ENCODE measurements around the gene RGS9.

GRCh38 chr17:65169691-65170090 is 32.5 kb downstream of the RGS9 start:
- TF ChIP-seq CTCF (IDR thresholded peaks at IDR 0.05; ENCODE audit: poor library complexity) (no peak), EZH2 (IDR thresholded peaks at IDR 0.05; ENCODE audit: borderline replicate concordance) (no peak), EZH2phosphoT487 (IDR thresholded peaks at IDR 0.05; ENCODE audit: low read depth, severe bottlenecking, unreplicated experiment) (no peak)
